Testis (tissue), 3 donors: ENCODE results near the gene COL23A1. TPM values are rescaled to one million over a fixed set of nuclear protein-coding genes. Genes with fewer than 3 reads are reported as not detected.

Experiments
- DNase-seq: peaks from one replicate; pipeline ENCODE4 v3.0.0-alpha.2; 2019
- H3K27ac ChIP-seq, 2 donors: fragments of 200-600 bp; sonication (generic); one replicate each; pipeline ENCODE4 v1.5.1; 2019
- H3K27me3 ChIP-seq: fragments of 200-600 bp; sonication (generic); one replicate; pipeline ENCODE4 v1.5.1; 2019
- H3K36me3 ChIP-seq: fragments of 200-600 bp; sonication (generic); one replicate; pipeline ENCODE4 v1.5.1; 2017; ENCODE audit warnings: low read depth; ENCODE audit errors: missing control alignments
- H3K4me1 ChIP-seq: fragments of 200-600 bp; sonication (generic); one replicate; pipeline ENCODE4 v1.5.1; 2019
- H3K4me3 ChIP-seq, 2 donors: fragments of 200-600 bp; sonication (generic); one replicate each; pipeline ENCODE4 v1.5.1; 2017 to 2019
- H3K9me3 ChIP-seq: fragments of 200-600 bp; sonication (generic); one replicate; pipeline ENCODE4 v1.5.1; 2017
- CTCF ChIP-seq, 3 experiments: fragments of 450-650 bp in 2 of 3; fragments of 200-600 bp in 1 of 3; sonication (generic) in 1 of 3; IDR thresholded peaks; one replicate each; pipeline ENCODE4 v1.5.1; 2016 to 2019; ENCODE audit warnings: antibody characterized with exemption in 3 of 3, mild to moderate bottlenecking in 2 of 3, moderate library complexity in 1 of 3
- POLR2A ChIP-seq: fragments of 450-650 bp; IDR thresholded peaks from one replicate; pipeline ENCODE4 v1.6.1; 2017; ENCODE audit warnings: antibody characterized with exemption, mild to moderate bottlenecking, moderate library complexity
- WGBS, 2 donors: methylation state at CpG; one replicate each; pipeline ENCODE4 v1.1.5; 2018; 5-methylcytosine and 5-hydroxymethylcytosine counted together
- intact Hi-C: fragments of 100-400 bp; cut with DNase I; formaldehyde crosslinking; loops from one replicate; pipeline ENCODE4 v1.15.1; 2023; ENCODE audit warnings: low total_unique reads
- polyA plus RNA-seq: library from polyadenylated mRNA; stranded (reverse); fragments of 350-450 nt; fragmentation: Illumina TruSeq; extraction: RNeasy Lipid Tissue Mini Kit (QIAGEN cat#74804); gene quantifications from one replicate; pipeline ENCODE4 v1.2.3, GENCODE V29; 2014; ENCODE audit warnings: low read depth, low replicate concordance; ENCODE audit not compliant: insufficient read depth
- total RNA-seq, 2 donors: library from RNA; depleted of rRNA; stranded (reverse); fragments of >200 nt; gene quantifications; one replicate each; pipeline ENCODE4 v1.2.3, GENCODE V29; 2016

The COL23A1 gene
- total and polyA plus RNA-seq, 3 donors from 2014 or later, result 4.3 to 5.5 (median 5.0) TPM

- intact Hi-C loops, result no loop called here
- 46 to 60% methylated on average over 19 to 20 of the region's 20 CpGs for WGBS, 2 donors
- Histone ChIP-seq H3K27ac (peak overlapping the region in 1 of 2 donors; percentile 68), H3K4me1 (peaks cover 2% of the 10 kb centered on the region), H3K36me3 (no peaks in the 10 kb centered on the region), H3K27me3 (no peaks in the 10 kb centered on the region), H3K9me3 (no peaks in the 10 kb centered on the region), H3K4me3 (no peak overlapping the region)
- TF ChIP-seq POLR2A (no peak), CTCF (IDR thresholded peaks at IDR 0.05) (no peak)
- peak; percentile 67 for DNase-seq
Measured at GRCh38 chr5:178325679-178326373, 264.4 kb downstream of the COL23A1 start.

GRCh38 chr5:178325311-178325678 is 264.9 kb downstream of the COL23A1 start:
- no peak for TF ChIP-seq CTCF (IDR thresholded peaks at IDR 0.05)
- no peak for TF ChIP-seq POLR2A
- intact Hi-C loops, result no loop called here
- H3K4me1 ChIP-seq, result no peaks in the 10 kb centered on the region
- WGBS, 2 donors, result 95 to 100% methylated on average over 4 to 6 of the region's 6 CpGs
- no peaks in the 10 kb centered on the region for H3K9me3 ChIP-seq
- H3K27me3 ChIP-seq, result no peaks in the 10 kb centered on the region
- no peak overlapping the region for H3K4me3 ChIP-seq
- no peaks in the 10 kb centered on the region for H3K36me3 ChIP-seq
- no peak for DNase-seq
- H3K27ac ChIP-seq, result no peak overlapping the region

GRCh38 chr5:178324481-178325310 is 265.5 kb downstream of the COL23A1 start:
- WGBS, 2 donors, result 75 to 78% methylated on average over 24 to 31 of the region's 31 CpGs
- DNase-seq, result no peak
- intact Hi-C loops, result no loop called here

GRCh38 chr5:178323961-178324360 is 266.2 kb downstream of the COL23A1 start:
- Histone ChIP-seq H3K9me3 (no peaks in the 10 kb centered on the region), H3K27me3 (no peaks in the 10 kb centered on the region), H3K4me1 (no peaks in the 10 kb centered on the region), H3K36me3 (no peaks in the 10 kb centered on the region), H3K4me3 (no peak overlapping the region), H3K27ac (no peak overlapping the region)
- intact Hi-C loops, result no loop called here
- no peak for TF ChIP-seq POLR2A
- no peak for TF ChIP-seq CTCF (IDR thresholded peaks at IDR 0.05)
- 87 to 88% methylated on average over 7 of the region's 7 CpGs for WGBS, 2 donors
- no peak for DNase-seq

More at GRCh38 chr5:178324481-178325310, 265.5 kb downstream of the COL23A1 start:
- no peak overlapping the region for H3K27ac ChIP-seq
- no peaks in the 10 kb centered on the region for H3K36me3 ChIP-seq
- no peak for TF ChIP-seq CTCF (IDR thresholded peaks at IDR 0.05)
- no peak for TF ChIP-seq POLR2A
- H3K4me3 ChIP-seq, result no peak overlapping the region
- H3K27me3 ChIP-seq, result no peaks in the 10 kb centered on the region
- no peaks in the 10 kb centered on the region for H3K4me1 ChIP-seq
- H3K9me3 ChIP-seq, result no peaks in the 10 kb centered on the region
